ENCODE data around the gene GALNT1. TPM values are rescaled to one million over a fixed set of nuclear protein-coding genes. Genes with fewer than 3 reads are reported as not detected.
"Not testable (repeated sequence)": the region's sequence is repeated elsewhere in the genome, so short reads cannot be mapped to it uniquely, and the experiment has no call there.

The GALNT1 gene
- total RNA-seq, 4 donors from 2014 or later, result 46.2 to 96.5 (median 62.6) TPM

GRCh38 chr18:35570182-35570581 lies 11.4 kb upstream of the GALNT1 start:
- no peak overlapping the region for H3K4me3 ChIP-seq
- no peak for TF ChIP-seq POLR2A (IDR thresholded peaks at IDR 0.05)
- TF ChIP-seq POLR2AphosphoS5 (IDR thresholded peaks at IDR 0.05), result no peak
- no peak for TF ChIP-seq EP300 (IDR thresholded peaks at IDR 0.05)
- no peak for TF ChIP-seq CTCF (IDR thresholded peaks at IDR 0.05)
- 42% methylated on average over 2 of the region's 2 CpGs for WGBS

GRCh38 chr18:35571138-35571537 lies 10.4 kb upstream of the GALNT1 start:
- Histone ChIP-seq H3K9me3 (no peaks in the 10 kb centered on the region), H3K27me3 (no peaks in the 10 kb centered on the region), H3K27ac (no peak overlapping the region), H3K4me3 (no peak overlapping the region), H3K4me1 (no peaks in the 10 kb centered on the region), H3K36me3 (no peaks in the 10 kb centered on the region)
- DNase-seq (ENCODE audit: low spot score in 2 of 2), result no peak
- TF ChIP-seq EP300 (IDR thresholded peaks at IDR 0.05), result no peak
- no peak for TF ChIP-seq CTCF (IDR thresholded peaks at IDR 0.05)
- TF ChIP-seq POLR2AphosphoS5 (IDR thresholded peaks at IDR 0.05), result no peak
- TF ChIP-seq POLR2A (IDR thresholded peaks at IDR 0.05), result no peak
- WGBS, result 47% methylated on average over 1 of the region's 1 CpG

More at GRCh38 chr18:35570182-35570581, 11.4 kb upstream of the GALNT1 start:
- no peak for DNase-seq (ENCODE audit: low spot score in 2 of 2)
- no peaks in the 10 kb centered on the region for H3K36me3 ChIP-seq
- H3K27ac ChIP-seq, result no peak overlapping the region
- H3K9me3 ChIP-seq, result no peaks in the 10 kb centered on the region
- no peaks in the 10 kb centered on the region for H3K27me3 ChIP-seq
- H3K4me1 ChIP-seq, result no peaks in the 10 kb centered on the region

GRCh38 chr18:35572644-35573043 lies 8.9 kb upstream of the GALNT1 start:
- H3K4me3 ChIP-seq, result no peak overlapping the region
- H3K9me3 ChIP-seq, result no peaks in the 10 kb centered on the region
- 86% methylated on average over 6 of the region's 6 CpGs for WGBS
- H3K27me3 ChIP-seq, result no peaks in the 10 kb centered on the region
- H3K4me1 ChIP-seq, result no peaks in the 10 kb centered on the region
- no peaks in the 10 kb centered on the region for H3K36me3 ChIP-seq
- TF ChIP-seq POLR2AphosphoS5 (IDR thresholded peaks at IDR 0.05) (no peak), POLR2A (IDR thresholded peaks at IDR 0.05) (no peak), EP300 (IDR thresholded peaks at IDR 0.05) (no peak), CTCF (IDR thresholded peaks at IDR 0.05) (no peak)
- no peak overlapping the region for H3K27ac ChIP-seq
- no peak for DNase-seq (ENCODE audit: low spot score in 2 of 2)

GRCh38 chr18:35573531-35573930 lies 8.0 kb upstream of the GALNT1 start:
- Histone ChIP-seq H3K9me3 (no peaks in the 10 kb centered on the region), H3K27me3 (no peaks in the 10 kb centered on the region), H3K4me1 (no peaks in the 10 kb centered on the region), H3K27ac (no peak overlapping the region), H3K36me3 (no peaks in the 10 kb centered on the region), H3K4me3 (no peak overlapping the region)
- DNase-seq (ENCODE audit: low spot score in 2 of 2), result no peak
- TF ChIP-seq POLR2A (IDR thresholded peaks at IDR 0.05) (no peak), POLR2AphosphoS5 (IDR thresholded peaks at IDR 0.05) (no peak), EP300 (IDR thresholded peaks at IDR 0.05) (no peak), CTCF (IDR thresholded peaks at IDR 0.05) (no peak)
- 76% methylated on average over 2 of the region's 2 CpGs for WGBS

- peaks cover 12% of the 10 kb centered on the region for H3K4me1 ChIP-seq
- not testable (repeated sequence) for H3K27ac ChIP-seq; H3K4me3 ChIP-seq; DNase-seq (ENCODE audit: low spot score in 2 of 2); H3K9me3 ChIP-seq; H3K27me3 ChIP-seq; H3K36me3 ChIP-seq
- WGBS, result 92% methylated on average over 6 of the region's 6 CpGs
Measured at GRCh38 chr18:35576240-35576845, 5.2 kb upstream of the GALNT1 start.
